PC-3 (cell line): ENCODE measurements around the gene PRM3. TPM values are rescaled to one million over a fixed set of nuclear protein-coding genes. Genes with fewer than 3 reads are reported as not detected.

Source experiments
- ATAC-seq: fragments of 200-7000 bp; cut with Tn5 transposase; 2 replicates; pipeline ENCODE4 v1.9.1; 2020; ENCODE audit warnings: mild to moderate bottlenecking, moderate library complexity
- BruUV-seq: library from RNA; stranded (reverse); fragments of 400-500 nt; replicated peaks from 2 replicates; lab custom pipeline; 2021; lab: Mats Ljungman, UMichigan
- CTCF ChIA-PET: fragments of 300-600 bp; sonication (Branson Sonifier 250); formaldehyde crosslinking; loops from one replicate; lab custom pipeline; 2022; ENCODE audit warnings: antibody characterized with exemption; lab: Charles Lee
- POLR2A ChIA-PET: fragments of 300-600 bp; sonication (Branson Sonifier 250); formaldehyde crosslinking; loops from one replicate; lab custom pipeline; 2022; ENCODE audit warnings: antibody characterized with exemption; ENCODE audit not compliant: unreplicated experiment; lab: Charles Lee
- DNase-seq: peaks from one replicate; pipeline ENCODE4 v3.0.0-alpha.2; 2015
- H2AFZ ChIP-seq: fragments of 300-600 bp; sonication (generic); 2 replicates; pipeline ENCODE4 v1.6.0; 2016; ENCODE audit warnings: antibody characterized with exemption, low read length
- H3F3A ChIP-seq: fragments of 300-600 bp; sonication (generic); one replicate; pipeline ENCODE4 v1.6.0; 2017; ENCODE audit warnings: antibody characterized with exemption, low read length, control low read depth, mild to moderate bottlenecking; ENCODE audit not compliant: unreplicated experiment
- H3K27ac ChIP-seq: fragments of 300-600 bp; sonication (generic); 2 replicates; pipeline ENCODE4 v1.5.1; 2016; ENCODE audit warnings: mild to moderate bottlenecking, low read length
- H3K27me3 ChIP-seq: fragments of 300-600 bp; sonication (generic); 2 replicates; pipeline ENCODE4 v1.6.1; 2016; ENCODE audit warnings: low read length, mixed read lengths
- H3K36me3 ChIP-seq: fragments of 300-600 bp; sonication (generic); 2 replicates; pipeline ENCODE4 v1.6.1; 2016; ENCODE audit warnings: low read depth, mixed run types, low read length, mixed read lengths
- H3K4me1 ChIP-seq: fragments of 300-600 bp; sonication (generic); 2 replicates; pipeline ENCODE4 v1.5.1; 2016; ENCODE audit warnings: low read length; ENCODE audit not compliant: insufficient read depth
- H3K4me2 ChIP-seq: fragments of 300-600 bp; sonication (generic); 2 replicates; pipeline ENCODE4 v1.6.0; 2016; ENCODE audit warnings: low read length
- H3K4me3 ChIP-seq: fragments of 300-600 bp; sonication (generic); 2 replicates; pipeline ENCODE4 v1.5.1; 2016; ENCODE audit warnings: mild to moderate bottlenecking, low read length, mixed read lengths
- H3K79me2 ChIP-seq: fragments of 300-600 bp; sonication (generic); 2 replicates; pipeline ENCODE4 v1.6.1; 2017; ENCODE audit warnings: low read length, mixed read lengths
- H3K9ac ChIP-seq: fragments of 300-600 bp; sonication (generic); 2 replicates; pipeline ENCODE4 v1.6.0; 2016; ENCODE audit warnings: mild to moderate bottlenecking, low read length
- H3K9me2 ChIP-seq: fragments of 300-600 bp; sonication (generic); replicated peaks from 2 replicates; pipeline ENCODE4 v1.6.1; 2016; ENCODE audit warnings: mixed run types, low read length, mixed read lengths
- H3K9me3 ChIP-seq: fragments of 300-600 bp; sonication (generic); 2 replicates; pipeline ENCODE4 v1.6.1; 2016; ENCODE audit warnings: low read length, mixed read lengths
- H4K20me1 ChIP-seq: fragments of 300-600 bp; sonication (generic); 2 replicates; pipeline ENCODE4 v1.6.1; 2016; ENCODE audit warnings: low read length, mixed read lengths
- EZH2 ChIP-seq: fragments of 300-600 bp; sonication (generic); IDR thresholded peaks from one replicate; pipeline ENCODE4 v1.6.1; 2017; ENCODE audit warnings: antibody characterized with exemption, mild to moderate bottlenecking, low read length; ENCODE audit not compliant: unreplicated experiment
- EZH2phosphoT487 ChIP-seq: fragments of 300-600 bp; sonication (generic); IDR thresholded peaks from 2 replicates; pipeline ENCODE4 v1.6.1; 2018; ENCODE audit warnings: mild to moderate bottlenecking, antibody characterized with exemption, low read length, borderline replicate concordance
- intact Hi-C: fragments of 100-400 bp; cut with micrococcal nuclease; formaldehyde crosslinking; loops from 2 replicates; pipeline ENCODE4 v1.9.0; 2023
- total RNA-seq: library from RNA; depleted of rRNA; stranded (reverse); fragments of >200 nt; gene quantifications from 2 replicates; pipeline ENCODE4 v1.2.3, GENCODE V29; 2014
- TF ChIP-seq, protein P1 (sequence below): fragments of 300-600 bp; sonication (generic); conservative IDR thresholded peaks from 2 replicates; pipeline ENCODE4 v1.5.1; 2017; ENCODE audit warnings: antibody characterized with exemption, low read depth, mild to moderate bottlenecking, low read length

PRM3 gene
- total RNA-seq, 1 experiment from 2014 or later = not detected

DNA sequence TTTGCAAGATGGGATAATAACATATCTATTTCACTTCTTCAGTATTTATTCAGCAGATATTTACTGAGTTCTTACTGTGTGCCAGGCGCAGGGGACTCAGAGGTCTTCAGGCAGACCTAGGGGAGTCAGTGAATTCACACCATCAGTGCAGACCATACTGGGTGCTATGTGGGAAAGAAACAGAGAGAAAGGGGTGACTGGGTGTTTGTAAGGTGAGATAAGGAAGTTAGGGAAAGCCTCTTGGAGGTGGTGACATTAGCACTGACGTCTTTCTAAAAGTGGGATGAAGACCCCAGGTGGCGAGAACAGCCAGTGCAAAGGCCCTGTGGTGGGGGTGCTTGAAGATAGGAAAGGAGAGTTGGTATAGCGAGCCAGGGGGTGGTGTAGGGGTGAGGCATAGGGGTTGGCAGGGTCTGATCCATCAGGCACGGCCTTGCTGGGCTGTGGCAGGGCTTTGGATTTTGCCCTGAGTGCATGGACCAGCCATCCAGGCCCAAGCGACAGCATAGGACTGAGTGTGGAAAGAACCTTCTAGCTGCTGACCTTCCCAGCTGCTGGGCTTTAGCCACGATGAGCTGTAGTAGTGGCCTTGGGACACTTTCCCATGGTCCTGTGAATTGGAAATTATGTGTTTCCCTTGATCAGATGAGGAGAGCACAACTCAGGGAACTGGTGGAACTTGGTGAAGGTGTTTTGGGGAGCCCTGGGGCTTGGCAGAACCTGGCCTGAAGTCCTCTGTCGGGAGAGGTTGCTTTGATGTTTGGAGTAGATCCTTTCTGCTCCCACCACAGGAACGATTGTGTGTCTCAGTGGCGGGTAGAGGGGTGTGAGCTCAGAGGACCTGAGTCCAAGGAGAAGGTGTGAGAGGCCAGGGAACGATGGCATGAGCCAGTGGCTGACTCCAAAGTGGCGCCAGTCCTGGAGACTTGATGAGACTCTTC is 13.5 kb downstream of the PRM3 start:
- ATAC-seq (no peak), DNase-seq (no peak)
- TF ChIP-seq EZH2phosphoT487 (no peak), EZH2 (no peak)
- TF ChIP-seq, protein P1, sequence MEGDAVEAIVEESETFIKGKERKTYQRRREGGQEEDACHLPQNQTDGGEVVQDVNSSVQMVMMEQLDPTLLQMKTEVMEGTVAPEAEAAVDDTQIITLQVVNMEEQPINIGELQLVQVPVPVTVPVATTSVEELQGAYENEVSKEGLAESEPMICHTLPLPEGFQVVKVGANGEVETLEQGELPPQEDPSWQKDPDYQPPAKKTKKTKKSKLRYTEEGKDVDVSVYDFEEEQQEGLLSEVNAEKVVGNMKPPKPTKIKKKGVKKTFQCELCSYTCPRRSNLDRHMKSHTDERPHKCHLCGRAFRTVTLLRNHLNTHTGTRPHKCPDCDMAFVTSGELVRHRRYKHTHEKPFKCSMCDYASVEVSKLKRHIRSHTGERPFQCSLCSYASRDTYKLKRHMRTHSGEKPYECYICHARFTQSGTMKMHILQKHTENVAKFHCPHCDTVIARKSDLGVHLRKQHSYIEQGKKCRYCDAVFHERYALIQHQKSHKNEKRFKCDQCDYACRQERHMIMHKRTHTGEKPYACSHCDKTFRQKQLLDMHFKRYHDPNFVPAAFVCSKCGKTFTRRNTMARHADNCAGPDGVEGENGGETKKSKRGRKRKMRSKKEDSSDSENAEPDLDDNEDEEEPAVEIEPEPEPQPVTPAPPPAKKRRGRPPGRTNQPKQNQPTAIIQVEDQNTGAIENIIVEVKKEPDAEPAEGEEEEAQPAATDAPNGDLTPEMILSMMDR = no peak
- intact Hi-C loops = loop anchor here (5.0 to 10.0 kb wide), 2 partner anchors 97 to 125 kb away; no protein-coding TSS in a partner anchor
- BruUV-seq = no TSS peak
- Histone ChIP-seq H3K36me3 (no peaks in the 10 kb centered on the region), H3K9ac (no peak overlapping the region), H2AFZ (no peak overlapping the region), H3K4me3 (no peak overlapping the region), H3K9me2 (no peaks in the 10 kb centered on the region), H3K4me2 (no peak overlapping the region), H4K20me1 (no peaks in the 10 kb centered on the region), H3K27ac (no peak overlapping the region), H3K79me2 (peaks cover 7% of the 10 kb centered on the region), H3K27me3 (no peaks in the 10 kb centered on the region), H3F3A (no peaks in the 10 kb centered on the region), H3K9me3 (no peaks in the 10 kb centered on the region), H3K4me1 (peaks cover 4% of the 10 kb centered on the region)
- ChIA-PET CTCF (no interaction called here), POLR2A (no interaction called here)

DNA sequence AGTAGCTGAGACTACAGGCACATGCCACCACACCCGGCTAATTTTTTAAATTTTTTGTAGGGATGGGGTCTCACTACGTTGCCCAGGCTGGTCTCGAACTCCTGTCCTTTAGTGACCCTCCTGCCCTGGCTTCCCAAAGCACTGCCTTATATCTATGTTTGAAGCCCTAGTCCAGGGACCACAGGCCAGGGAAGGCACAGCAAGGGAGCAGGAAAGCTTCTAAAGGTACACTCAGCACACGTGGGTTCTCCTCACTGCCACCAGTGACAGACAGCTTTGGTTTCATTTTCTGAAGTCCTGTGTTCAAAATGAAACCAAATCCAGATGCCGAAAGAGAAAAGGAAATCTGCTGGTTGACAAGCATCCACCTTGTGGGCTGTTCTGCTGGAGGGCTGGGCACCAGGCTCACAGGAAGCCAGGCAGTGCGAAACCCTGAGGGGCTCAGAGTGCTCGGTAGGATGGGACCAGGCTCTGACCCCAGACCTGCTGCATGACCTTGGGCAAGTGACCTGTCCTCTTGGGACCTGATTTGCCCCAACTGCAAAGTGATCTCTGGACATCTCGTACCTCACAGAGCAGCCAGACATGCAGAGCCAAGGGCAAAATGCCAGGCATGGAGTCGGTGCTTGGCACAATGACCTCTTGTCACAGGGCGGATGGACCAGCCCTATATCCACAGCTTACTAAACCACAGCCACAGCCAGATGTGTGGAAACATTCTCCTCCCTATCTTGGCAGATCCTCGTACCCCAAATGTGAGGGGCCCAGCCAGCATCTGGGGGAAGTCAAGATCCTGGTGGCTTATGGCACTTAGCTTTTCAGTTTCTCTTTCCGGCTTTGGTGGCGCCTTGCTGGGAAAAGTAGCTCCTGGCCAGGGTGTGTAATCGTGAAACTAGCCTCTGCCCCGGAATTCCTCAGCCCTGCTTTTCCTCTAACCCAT is 14.6 kb downstream of the PRM3 start:
- Histone ChIP-seq H3F3A (no peaks in the 10 kb centered on the region), H3K4me1 (peaks cover 13% of the 10 kb centered on the region), H4K20me1 (peaks cover 9% of the 10 kb centered on the region), H3K27me3 (no peaks in the 10 kb centered on the region), H3K9me2 (no peaks in the 10 kb centered on the region), H3K79me2 (peaks cover 17% of the 10 kb centered on the region), H3K36me3 (no peaks in the 10 kb centered on the region), H2AFZ (no peak overlapping the region), H3K9me3 (no peaks in the 10 kb centered on the region), H3K27ac (no peak overlapping the region), H3K4me3 (no peak overlapping the region), H3K4me2 (no peak overlapping the region), H3K9ac (no peak overlapping the region)
- DNase-seq = no peak
- no peak for TF ChIP-seq EZH2
- TF ChIP-seq, protein P1 = no peak
- no peak for TF ChIP-seq EZH2phosphoT487
- no TSS peak for BruUV-seq
- intact Hi-C loops = loop anchor here (5.0 to 10.0 kb wide), 2 partner anchors 98 to 124 kb away; no protein-coding TSS in a partner anchor
- ATAC-seq = no peak
- ChIA-PET POLR2A (no interaction called here), CTCF (no interaction called here)
